NCI-H82 treated with DMSO at 0.1 percent for 48 hours (cell line): ENCODE measurements around the gene LYPD5.
A peak's percentile ranks its signal among the peaks of the same experiment; 100 is the strongest.
"Not testable (repeated sequence)": the region's sequence is repeated elsewhere in the genome, so short reads cannot be mapped to it uniquely, and the experiment has no call there.

Source experiments
- DNase-seq: peaks from one replicate; lab custom pipeline; 2025; ENCODE audit not compliant: unreplicated experiment; lab: John Stamatoyannopoulos, UW

Gene LYPD5

GRCh38 chr19:43806848-43807247 lies 4.6 kb upstream of the LYPD5 start:
- DNase-seq: no peak

GRCh38 chr19:43806401-43806800 lies 4.2 kb upstream of the LYPD5 start:
- not testable (repeated sequence) for DNase-seq

- DNase-seq: no peak
Measured at GRCh38 chr19:43804432-43804831, 2.2 kb upstream of the LYPD5 start.

- DNase-seq: no peak
Measured at GRCh38 chr19:43799502-43800142, 2.6 kb downstream of the LYPD5 start.

- DNase-seq: no peak
Measured at GRCh38 chr19:43798546-43799409, 3.5 kb downstream of the LYPD5 start.

- no peak for DNase-seq
Measured at GRCh38 chr19:43798026-43798545, 4.2 kb downstream of the LYPD5 start.

- no peak for DNase-seq
Measured at GRCh38 chr19:43797556-43797955, 4.7 kb downstream of the LYPD5 start.

GRCh38 chr19:43797118-43797517 lies 5.1 kb downstream of the LYPD5 start:
- no peak for DNase-seq

- no peak for DNase-seq
Measured at GRCh38 chr19:43790587-43790986, 11.7 kb downstream of the LYPD5 start.

- DNase-seq: no peak
Measured at GRCh38 chr19:43789029-43789428, 13.2 kb downstream of the LYPD5 start.

GRCh38 chr19:43786665-43787064 lies 15.6 kb downstream of the LYPD5 start:
- DNase-seq: no peak

- peak; percentile 54 for DNase-seq
Measured at GRCh38 chr19:43784981-43785808, 17.1 kb downstream of the LYPD5 start.

GRCh38 chr19:43784241-43784980 lies 17.8 kb downstream of the LYPD5 start:
- DNase-seq: no peak

GRCh38 chr19:43783636-43784035 lies 18.6 kb downstream of the LYPD5 start:
- DNase-seq: no peak

GRCh38 chr19:43782689-43783231 lies 19.5 kb downstream of the LYPD5 start:
- no peak for DNase-seq

GRCh38 chr19:43782311-43782660 lies 20.0 kb downstream of the LYPD5 start:
- DNase-seq: no peak

GRCh38 chr19:43781630-43782310 lies 20.5 kb downstream of the LYPD5 start:
- no peak for DNase-seq

GRCh38 chr19:43780706-43781525 lies 21.3 kb downstream of the LYPD5 start, which contains the start of gene KCNN4:
TSS of gene KCNN4 (minus strand) at chr19:43780973. CDS start at chr19:43780861, 112 bp downstream.
- DNase-seq: no peak

- DNase-seq: no peak
Measured at GRCh38 chr19:43779820-43780219, 22.4 kb downstream of the LYPD5 start.
